GM19043 (cell line): ENCODE data around the gene TET2.

Source experiments
- ATAC-seq: cut with Tn5 transposase; IDR thresholded peaks from one replicate; pipeline ENCODE4 v1.9.1; 2021; ENCODE audit warnings: low read depth; ENCODE audit not compliant: unreplicated experiment

The TET2 gene

DNA sequence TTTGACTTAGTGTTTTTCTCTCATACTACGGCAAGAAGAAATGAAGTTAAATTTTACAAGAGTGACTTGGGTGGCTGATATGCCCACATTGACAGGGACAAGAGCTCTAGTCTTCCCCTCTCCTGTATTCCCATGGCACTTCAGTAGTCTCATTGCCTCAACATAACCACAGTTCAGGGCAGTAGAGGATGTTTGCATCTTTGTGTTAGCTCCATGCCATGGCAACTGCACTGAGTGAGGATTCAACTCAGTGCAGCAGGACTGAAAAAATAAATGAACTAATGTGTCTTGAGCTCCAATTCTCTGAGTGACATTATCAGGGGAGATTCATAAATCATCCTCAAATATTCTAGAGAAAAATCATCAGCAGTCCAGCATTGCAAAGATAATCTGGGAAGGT lies 78.8 kb downstream of the TET2 start:
- ATAC-seq: no peak

DNA sequence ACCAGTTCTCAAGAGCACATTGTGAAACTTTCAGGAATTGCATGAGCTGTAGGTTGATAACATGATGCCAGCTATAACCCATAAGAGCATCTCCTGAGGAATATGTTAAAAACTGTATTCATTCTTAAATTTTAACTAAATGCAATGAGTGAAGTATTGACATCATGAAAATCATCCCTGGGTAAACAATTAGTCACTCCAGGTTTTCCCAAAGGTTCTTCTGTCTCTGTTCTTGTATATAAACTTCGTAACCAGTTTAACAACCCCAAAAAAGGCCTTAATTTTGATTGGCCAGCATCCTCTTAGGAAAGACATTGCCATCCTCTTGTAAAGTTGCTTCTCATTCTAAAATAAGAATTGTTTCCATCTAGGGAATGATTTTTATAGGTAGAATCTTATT lies 80.4 kb downstream of the TET2 start:
- no peak for ATAC-seq

DNA sequence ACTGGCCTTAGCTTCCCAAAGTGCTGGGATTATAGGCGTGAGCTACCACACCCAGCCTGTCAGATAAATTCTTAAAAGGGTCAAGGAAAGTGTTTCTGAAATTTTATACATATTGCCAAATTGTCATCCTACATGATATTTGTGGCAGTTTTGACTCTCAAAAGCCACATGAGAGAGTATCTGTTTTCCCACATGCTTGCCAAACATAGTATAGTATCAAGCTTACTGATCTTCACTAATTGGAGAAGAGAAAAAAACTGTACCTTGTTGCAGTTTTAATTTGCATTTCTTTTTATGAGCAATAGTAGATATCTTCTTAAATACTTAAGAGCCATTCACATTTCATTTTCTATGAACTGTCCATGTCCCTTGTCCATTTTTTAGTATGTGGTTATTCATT lies 83.6 kb downstream of the TET2 start:
- ATAC-seq: no peak

DNA sequence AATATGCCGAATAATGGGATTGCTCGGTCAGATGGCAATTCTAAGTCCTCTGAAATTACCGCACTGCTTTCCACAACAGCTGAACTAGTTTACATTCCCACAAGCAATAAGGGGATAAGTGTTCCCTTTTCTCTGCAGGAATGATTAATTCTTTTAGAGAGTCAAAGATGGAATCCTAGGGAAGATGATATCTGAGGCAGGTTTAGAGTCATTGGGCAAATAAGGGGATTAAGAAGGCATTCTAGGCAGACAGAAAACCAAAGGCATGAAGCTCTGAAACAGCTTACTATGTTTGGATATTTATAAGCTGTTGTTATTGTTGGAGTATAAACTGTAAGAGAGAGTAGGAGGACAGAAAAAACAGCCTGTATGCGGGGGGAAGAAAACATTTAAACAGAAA lies 85.7 kb downstream of the TET2 start:
- no peak for ATAC-seq

DNA sequence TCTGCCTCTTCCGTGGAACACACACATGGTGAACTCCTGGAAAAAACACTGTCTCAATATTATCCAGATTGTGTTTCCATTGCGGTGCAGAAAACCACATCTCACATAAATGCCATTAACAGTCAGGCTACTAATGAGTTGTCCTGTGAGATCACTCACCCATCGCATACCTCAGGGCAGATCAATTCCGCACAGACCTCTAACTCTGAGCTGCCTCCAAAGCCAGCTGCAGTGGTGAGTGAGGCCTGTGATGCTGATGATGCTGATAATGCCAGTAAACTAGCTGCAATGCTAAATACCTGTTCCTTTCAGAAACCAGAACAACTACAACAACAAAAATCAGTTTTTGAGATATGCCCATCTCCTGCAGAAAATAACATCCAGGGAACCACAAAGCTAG lies 87.9 kb downstream of the TET2 start:
- ATAC-seq: no peak

DNA sequence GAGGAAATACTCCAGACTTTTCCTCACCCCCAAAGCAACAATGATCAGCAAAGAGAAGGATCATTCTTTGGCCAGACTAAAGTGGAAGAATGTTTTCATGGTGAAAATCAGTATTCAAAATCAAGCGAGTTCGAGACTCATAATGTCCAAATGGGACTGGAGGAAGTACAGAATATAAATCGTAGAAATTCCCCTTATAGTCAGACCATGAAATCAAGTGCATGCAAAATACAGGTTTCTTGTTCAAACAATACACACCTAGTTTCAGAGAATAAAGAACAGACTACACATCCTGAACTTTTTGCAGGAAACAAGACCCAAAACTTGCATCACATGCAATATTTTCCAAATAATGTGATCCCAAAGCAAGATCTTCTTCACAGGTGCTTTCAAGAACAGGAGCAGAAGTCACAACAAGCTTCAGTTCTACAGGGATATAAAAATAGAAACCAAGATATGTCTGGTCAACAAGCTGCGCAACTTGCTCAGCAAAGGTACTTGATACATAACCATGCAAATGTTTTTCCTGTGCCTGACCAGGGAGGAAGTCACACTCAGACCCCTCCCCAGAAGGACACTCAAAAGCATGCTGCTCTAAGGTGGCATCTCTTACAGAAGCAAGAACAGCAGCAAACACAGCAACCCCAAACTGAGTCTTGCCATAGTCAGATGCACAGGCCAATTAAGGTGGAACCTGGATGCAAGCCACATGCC lies 89.7 kb downstream of the TET2 start:
- ATAC-seq: peak; percentile 90

DNA sequence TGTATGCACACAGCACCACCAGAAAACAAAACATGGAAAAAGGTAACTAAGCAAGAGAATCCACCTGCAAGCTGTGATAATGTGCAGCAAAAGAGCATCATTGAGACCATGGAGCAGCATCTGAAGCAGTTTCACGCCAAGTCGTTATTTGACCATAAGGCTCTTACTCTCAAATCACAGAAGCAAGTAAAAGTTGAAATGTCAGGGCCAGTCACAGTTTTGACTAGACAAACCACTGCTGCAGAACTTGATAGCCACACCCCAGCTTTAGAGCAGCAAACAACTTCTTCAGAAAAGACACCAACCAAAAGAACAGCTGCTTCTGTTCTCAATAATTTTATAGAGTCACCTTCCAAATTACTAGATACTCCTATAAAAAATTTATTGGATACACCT lies 90.2 kb downstream of the TET2 start:
- ATAC-seq: peak; percentile 13

DNA sequence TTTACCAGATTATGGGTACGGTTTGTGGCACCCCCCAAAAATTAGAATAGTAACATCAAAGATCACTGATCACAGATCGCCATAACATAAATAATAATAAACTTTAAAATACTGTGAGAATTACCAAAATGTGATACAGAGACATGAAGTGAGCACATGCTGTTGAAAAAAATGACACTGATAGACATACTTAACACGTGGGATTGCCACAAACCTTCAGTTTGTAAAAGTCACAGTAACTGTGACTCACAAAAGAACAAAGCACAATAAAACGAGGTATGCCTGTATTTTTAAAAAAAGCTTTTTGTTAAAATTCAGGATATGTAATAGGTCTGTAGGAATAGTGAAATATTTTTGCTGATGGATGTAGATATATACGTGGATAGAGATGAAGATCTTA lies 93.4 kb downstream of the TET2 start:
- ATAC-seq: no peak

DNA sequence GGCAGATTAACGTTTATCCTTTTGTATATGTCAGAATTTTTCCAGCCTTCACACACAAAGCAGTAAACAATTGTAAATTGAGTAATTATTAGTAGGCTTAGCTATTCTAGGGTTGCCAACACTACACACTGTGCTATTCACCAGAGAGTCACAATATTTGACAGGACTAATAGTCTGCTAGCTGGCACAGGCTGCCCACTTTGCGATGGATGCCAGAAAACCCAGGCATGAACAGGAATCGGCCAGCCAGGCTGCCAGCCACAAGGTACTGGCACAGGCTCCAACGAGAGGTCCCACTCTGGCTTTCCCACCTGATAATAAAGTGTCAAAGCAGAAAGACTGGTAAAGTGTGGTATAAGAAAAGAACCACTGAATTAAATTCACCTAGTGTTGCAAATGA lies 94.8 kb downstream of the TET2 start:
- ATAC-seq: no peak

DNA sequence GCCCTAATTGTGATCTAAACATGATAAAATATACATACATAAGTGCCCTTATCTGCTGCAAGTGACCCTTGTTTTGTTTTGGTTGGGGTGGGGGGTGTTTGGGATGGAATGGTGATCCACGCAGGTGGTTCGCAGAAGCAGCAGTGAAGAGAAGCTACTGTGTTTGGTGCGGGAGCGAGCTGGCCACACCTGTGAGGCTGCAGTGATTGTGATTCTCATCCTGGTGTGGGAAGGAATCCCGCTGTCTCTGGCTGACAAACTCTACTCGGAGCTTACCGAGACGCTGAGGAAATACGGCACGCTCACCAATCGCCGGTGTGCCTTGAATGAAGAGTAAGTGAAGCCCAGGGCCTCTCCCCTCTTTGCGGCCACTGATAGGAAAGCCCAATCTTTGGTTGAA lies 96.8 kb downstream of the TET2 start:
- no peak for ATAC-seq

DNA sequence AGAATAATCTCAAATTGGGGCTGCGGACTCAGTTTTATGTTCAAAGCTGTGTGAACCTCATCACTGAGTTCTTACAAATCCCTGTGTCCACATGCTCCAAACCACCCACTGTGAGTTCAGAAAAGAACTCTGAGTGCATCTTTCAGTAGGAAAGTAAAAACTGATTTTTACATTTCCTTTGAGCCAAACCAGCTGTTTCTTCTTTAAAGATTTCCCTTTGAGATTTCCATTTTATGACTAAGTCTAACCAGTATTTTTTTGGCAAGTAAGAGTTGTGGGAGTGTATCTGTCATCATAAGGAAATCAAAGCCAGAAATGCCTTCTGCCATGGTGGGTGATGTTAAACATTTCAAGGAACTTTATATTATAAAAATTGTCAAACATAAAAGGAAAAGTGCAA lies 100.0 kb downstream of the TET2 start:
- ATAC-seq: no peak

DNA sequence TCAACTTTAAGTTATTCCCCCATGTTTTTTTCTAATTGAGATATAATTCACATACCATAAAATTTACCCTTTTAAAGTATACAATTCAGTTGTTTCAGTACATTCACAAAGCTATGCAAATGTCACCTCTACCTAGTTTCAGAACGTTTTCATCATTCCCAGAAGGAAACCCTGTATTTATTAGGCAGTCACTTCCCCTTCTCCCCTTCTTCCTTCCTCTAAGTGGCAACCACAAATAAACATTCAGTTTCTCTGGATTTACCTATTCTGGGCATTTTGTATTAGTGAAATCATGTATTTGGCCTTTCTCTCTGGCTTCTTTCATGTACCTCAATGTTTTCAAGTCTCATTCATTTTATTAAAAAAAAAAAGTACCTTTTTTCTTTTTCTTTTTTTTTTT lies 101.9 kb downstream of the TET2 start:
- ATAC-seq: no peak

DNA sequence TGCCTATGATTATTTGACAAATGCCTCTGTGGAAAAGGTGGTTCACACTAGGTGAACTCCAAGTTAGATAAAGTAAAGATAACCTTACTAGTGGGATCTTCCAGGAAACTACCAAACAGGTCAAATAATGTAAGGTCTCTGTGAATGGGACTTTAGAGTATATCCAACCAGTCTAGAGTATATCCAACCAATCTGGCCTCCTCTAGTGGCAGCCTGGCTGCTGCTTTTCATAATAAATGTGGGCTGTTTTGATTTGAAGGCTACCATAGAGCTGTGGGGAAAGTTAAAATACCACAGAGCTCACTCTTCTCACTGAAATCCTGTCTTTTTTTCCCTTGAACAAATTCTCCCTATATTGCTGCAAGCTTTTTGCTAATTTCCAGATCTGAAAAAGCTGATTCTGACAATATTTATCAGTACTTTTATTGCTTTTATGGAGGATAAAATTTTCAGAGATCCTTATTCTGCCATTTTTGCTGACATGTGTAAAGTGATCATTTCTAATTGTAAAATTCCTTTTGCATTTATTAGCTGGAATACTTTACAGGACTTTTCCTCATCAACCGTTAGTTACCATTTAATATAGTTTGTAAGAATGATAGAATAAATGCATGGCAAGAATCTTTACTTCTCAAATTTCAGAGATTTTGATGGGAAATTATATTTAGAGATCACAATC lies 111.3 kb downstream of the TET2 start:
- ATAC-seq: no peak

DNA sequence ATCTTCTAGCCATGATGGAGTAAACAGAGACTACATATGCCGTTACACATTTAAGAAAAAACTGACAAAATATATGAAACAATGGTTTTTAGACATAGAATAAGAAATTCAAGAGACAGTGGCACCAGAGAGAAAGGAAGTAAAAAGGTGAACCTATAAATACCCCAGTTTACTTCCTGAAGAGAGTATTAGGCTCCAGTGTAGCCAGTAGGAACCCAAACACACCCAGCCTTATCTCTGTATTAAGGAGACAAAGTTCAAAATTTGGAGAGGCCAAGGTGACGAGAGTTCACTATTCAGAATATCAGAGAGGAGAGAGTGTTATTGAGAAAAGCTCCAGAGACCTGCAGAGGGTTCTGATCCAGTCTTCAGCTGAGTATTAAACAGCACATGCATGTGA lies 119.0 kb downstream of the TET2 start:
- no peak for ATAC-seq

DNA sequence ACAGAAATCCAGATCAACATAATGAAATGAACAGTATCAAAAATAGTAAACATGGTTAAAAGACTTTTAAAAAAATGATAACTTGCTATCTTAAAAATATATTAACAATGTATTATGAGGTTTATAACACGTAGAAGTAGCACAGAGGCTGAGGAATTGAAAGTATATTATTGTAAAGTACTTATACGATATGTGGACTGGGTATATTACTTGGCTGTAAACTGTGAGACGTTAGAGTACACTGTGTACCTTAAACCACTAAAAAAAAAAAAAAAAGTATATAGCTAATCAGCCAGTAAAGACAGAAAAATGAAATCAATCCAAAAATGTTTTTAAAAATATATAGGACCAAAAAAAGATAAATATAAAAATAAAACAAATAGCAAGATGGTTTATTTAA lies 120.6 kb downstream of the TET2 start:
- ATAC-seq: no peak

DNA sequence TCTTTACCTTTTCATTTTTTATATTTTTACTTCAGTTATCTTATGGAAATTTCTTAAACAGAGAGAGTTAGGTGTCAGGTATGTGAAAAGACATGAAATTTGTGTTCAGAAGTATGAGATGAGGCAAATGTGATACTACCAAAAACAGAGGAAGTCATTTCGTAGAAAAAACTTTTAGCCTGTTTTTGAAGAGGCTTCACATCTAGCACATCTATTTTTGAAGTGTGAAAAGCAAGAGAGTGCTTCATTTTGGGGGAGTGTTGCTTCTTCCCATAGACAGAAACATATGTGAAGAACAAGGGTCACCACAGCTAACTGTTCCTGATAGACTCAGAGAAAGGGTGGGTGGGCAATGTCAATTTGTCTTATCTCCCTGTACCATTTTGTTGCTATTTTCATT lies 125.3 kb downstream of the TET2 start:
- no peak for ATAC-seq

DNA sequence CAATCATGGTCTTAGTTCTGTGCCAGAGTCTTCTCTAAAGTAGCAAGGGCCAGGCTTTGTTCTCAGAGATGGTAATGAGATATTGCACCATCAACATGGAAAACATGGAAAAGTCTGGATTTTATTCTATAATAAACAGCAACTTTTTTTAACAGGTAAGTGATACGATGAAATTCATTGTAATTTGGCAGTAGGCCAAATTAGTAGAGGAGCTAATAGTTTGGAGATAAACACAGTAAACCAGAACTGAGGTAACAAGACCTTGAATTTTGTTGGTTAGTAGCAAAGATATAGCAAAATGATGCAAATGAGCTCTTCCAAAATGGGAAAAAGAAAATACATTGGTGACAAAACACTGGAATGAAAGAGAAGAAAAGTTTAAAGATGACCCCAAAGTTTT lies 126.6 kb downstream of the TET2 start:
- no peak for ATAC-seq

DNA sequence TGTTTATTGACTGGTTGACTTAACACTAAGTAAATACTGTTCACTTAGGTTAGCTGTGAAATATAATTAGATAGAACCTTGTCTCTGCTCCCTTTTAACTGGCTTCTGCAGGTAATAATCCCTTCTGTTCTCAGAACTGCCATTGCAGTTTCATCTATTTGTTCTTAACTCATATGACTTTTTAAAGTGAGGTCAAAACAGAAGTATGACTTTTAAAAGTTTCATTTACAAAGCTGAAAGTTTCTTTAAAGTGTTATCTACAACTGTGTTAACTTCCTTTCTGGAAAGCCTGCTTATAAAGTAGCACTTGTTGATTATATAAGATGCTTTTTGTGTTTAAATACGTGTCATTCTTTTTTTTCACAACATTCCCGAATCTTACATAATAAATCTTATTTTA lies 127.4 kb downstream of the TET2 start:
- ATAC-seq: no peak

DNA sequence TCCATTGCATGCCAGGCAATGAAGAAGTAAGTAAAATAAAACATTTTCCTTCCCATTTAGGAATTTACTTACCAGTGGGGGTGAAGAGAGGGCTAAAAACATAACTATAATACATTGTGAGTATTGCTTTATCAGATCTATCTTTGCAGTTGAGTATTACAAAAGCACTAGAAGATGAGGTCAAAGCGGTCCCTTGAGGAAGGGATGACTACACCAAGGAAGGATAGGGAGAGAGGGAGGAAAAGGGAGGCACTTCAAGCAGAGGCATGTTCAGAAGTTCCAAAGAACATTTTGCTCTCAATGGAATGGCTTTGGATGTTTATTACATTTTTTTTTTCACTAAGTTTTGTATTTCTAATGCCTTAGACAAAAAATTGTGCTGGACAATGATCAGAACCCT lies 127.8 kb downstream of the TET2 start:
- no peak for ATAC-seq

DNA sequence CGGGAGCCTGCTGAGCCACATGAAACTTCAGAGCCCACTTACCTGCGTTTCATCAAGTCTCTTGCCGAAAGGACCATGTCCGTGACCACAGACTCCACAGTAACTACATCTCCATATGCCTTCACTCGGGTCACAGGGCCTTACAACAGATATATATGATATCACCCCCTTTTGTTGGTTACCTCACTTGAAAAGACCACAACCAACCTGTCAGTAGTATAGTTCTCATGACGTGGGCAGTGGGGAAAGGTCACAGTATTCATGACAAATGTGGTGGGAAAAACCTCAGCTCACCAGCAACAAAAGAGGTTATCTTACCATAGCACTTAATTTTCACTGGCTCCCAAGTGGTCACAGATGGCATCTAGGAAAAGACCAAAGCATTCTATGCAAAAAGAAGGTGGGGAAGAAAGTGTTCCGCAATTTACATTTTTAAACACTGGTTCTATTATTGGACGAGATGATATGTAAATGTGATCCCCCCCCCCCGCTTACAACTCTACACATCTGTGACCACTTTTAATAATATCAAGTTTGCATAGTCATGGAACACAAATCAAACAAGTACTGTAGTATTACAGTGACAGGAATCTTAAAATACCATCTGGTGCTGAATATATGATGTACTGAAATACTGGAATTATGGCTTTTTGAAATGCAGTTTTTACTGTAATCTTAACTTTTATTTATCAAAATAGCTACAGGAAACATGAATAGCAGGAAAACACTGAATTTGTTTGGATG lies 129.9 kb downstream of the TET2 start:
- ATAC-seq: no peak

DNA sequence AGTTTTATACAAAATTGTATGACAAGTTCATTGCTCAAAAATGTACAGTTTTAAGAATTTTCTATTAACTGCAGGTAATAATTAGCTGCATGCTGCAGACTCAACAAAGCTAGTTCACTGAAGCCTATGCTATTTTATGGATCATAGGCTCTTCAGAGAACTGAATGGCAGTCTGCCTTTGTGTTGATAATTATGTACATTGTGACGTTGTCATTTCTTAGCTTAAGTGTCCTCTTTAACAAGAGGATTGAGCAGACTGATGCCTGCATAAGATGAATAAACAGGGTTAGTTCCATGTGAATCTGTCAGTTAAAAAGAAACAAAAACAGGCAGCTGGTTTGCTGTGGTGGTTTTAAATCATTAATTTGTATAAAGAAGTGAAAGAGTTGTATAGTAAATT lies 131.0 kb downstream of the TET2 start:
- ATAC-seq: no peak

DNA sequence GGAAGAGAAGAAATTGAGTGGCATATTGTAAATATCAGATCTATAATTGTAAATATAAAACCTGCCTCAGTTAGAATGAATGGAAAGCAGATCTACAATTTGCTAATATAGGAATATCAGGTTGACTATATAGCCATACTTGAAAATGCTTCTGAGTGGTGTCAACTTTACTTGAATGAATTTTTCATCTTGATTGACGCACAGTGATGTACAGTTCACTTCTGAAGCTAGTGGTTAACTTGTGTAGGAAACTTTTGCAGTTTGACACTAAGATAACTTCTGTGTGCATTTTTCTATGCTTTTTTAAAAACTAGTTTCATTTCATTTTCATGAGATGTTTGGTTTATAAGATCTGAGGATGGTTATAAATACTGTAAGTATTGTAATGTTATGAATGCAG lies 132.6 kb downstream of the TET2 start:
- no peak for ATAC-seq
